GM13976 (cell line): ENCODE data around the gene PLA2G4B.

Source experiments
- DNase-seq: peaks from one replicate; pipeline ENCODE4 v3.0.0; 2012; ENCODE audit warnings: low spot score
- CTCF ChIP-seq: IDR thresholded peaks from 2 replicates; pipeline ENCODE4 v1.5.1; 2012; ENCODE audit warnings: borderline replicate concordance, mild to moderate bottlenecking; ENCODE audit not compliant: insufficient read depth; ENCODE audit errors: extremely low read depth, missing control alignments, control extremely low read depth
- in situ Hi-C: fragments of 300-500 bp; cut with MboI; formaldehyde crosslinking; loops from one replicate; pipeline ENCODE4 v1.12.0; 2022; ENCODE audit warnings: low sequenced_read_pairs, mixed read lengths, inconsistent platforms; ENCODE audit not compliant: unreplicated experiment

PLA2G4B gene

DNA sequence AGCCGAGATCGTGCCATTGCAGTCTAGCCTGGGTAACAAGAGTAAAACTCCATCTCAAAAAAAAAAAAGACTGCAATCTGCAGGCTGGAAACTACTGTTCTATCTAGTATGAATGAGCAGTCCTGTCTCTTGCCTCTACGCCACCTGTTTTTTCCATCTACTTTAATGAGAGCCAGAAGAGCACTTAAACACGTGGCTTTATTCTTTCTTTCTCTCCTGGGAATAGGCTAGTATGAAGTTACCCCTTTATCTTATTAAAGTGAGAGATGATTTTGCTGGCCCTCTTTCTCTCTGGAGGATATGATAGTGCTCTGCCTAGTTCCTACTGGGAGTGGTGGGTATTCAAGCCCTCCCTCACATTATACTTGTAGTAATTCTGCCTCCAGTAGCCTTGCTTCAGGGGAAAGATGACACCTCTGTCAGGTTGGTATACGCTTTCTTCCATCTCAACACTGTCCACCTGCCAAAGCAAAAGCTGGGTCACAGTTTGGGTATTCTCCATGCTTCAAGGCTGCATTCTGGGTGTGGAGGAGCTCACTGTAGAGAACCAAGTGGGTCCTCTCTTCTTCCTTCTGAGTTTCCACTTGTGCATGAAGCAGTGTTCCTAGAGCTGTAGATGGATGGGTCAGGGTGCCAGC, 46.5 kb upstream of the PLA2G4B start:
- no peak for DNase-seq
- in situ Hi-C loops: no loop called here
- no peak for TF ChIP-seq CTCF

DNA sequence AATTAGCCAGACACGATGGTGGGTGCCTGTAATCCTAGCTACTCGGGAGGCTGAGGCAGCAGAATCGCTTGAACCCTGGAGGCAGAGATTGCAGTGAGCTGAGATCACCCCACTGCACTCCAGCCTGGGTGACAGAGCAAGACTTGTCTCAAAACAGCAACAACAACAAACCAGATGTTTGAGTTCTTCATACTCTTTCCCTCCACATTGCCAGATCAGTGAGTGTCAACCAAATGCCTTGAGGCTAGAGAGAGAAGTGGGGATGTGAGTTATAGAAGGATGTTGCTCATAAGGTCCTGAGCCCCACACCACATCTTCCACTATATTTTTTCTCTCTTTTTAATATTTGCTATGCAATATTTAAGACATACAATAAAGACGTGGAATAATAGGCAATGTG, 44.6 kb upstream of the PLA2G4B start:
- no peak for DNase-seq
- in situ Hi-C loops: no loop called here
- no peak for TF ChIP-seq CTCF

- no peak for DNase-seq
- in situ Hi-C loops: no loop called here
- TF ChIP-seq CTCF: no peak
These were observed 42.4 kb upstream of the PLA2G4B start for GRCh38 chr15:41795996-41796856.

DNA sequence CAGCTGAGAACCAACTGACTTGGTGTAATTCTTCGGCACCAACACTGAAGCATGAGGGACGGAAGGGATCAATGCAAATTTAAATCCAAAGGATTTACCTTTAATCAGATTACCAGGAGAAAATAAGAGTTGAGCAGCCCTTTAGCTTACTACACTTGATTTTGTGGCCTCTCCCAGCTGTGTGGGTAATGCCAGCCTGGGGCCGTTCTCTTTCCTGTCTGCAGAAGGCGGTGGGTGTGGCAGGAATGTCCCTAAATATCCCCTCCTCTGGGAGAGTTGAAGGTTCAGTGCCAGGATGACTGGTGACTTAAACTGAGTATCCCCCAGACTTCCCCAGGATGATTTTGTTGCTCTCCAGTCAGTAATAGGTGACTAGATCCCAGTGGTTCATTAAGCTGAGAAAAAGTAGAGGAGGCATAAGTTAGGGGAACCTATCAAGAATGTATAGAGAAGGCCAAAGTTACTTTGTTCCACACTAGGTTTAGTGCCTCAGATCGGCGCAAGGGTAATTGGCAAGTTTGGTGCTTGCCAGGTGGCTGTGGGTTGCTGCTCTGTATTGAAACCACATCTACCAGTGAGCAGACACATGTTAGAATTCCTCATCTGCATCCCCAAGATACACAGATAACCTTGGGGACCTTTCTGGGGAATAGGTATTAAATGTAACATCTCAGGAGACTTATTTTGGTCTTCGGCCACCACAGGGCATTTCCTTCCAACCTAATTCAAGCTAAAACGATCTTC, 41.3 kb upstream of the PLA2G4B start:
- DNase-seq: no peak
- in situ Hi-C loops: no loop called here
- no peak for TF ChIP-seq CTCF

- in situ Hi-C loops: no loop called here
- no peak for DNase-seq
- no peak for TF ChIP-seq CTCF
These were observed 39.8 kb upstream of the PLA2G4B start for GRCh38 chr15:41798607-41799487.

DNA sequence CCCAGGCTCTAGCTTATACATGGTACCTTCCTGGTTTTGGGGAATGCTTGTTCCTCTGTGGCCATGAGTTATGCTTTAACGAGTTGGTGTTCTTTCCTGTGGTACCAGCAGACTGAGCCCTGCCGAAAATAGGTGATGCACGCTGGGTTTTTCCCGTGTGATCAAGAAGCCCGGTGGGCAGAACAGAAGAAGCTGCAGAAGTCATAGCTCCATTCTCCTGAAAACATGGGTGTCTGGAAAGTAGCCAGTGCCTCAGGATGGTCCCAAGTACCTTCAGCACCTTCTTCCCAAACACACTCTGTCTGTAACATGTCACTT, 39.2 kb upstream of the PLA2G4B start:
- no peak for DNase-seq
- TF ChIP-seq CTCF: no peak
- in situ Hi-C loops: no loop called here
